ENCODE measurements around the gene PHKA2.

GRCh38 chrX:18888281-18888680 is 95.6 kb downstream of the PHKA2 start:
- TF ChIP-seq CTCF (IDR thresholded peaks at IDR 0.05) (no peak), ZFX (IDR thresholded peaks at IDR 0.05; ENCODE audit: borderline replicate concordance) (no peak)
